ENCODE results near the gene NPLOC4. TPM values are rescaled to one million over a fixed set of nuclear protein-coding genes. Genes with fewer than 3 reads are reported as not detected.

Gene NPLOC4
- total and polyA plus RNA-seq, 11 donors, result 28.2 to 133 (median 99.2) TPM

- DNase-seq (peak in 1 of 5 donors; percentile 53), ATAC-seq (no peak)
- intact Hi-C loops (cut with DNase I), result no loop called here
- peaks cover 0 to 15% (median 0%) of the 10 kb centered on the region in 12 donors for H3K4me1 ChIP-seq
- WGBS, 4 donors, result 83 to 91% (median 86%) methylated on average over 16 to 21 of the region's 21 CpGs
- peaks cover 4 to 58% (median 13%) of the 10 kb centered on the region in 9 donors for H3K27me3 ChIP-seq
- H3K27ac ChIP-seq, result no peak overlapping the region
- no peaks in the 10 kb centered on the region for H3K36me3 ChIP-seq
- no peaks in the 10 kb centered on the region for H3K9me3 ChIP-seq
- H3K4me3 ChIP-seq, result no peak overlapping the region
- TF ChIP-seq CTCF (IDR thresholded peaks at IDR 0.05) (no peak), POLR2A (IDR thresholded peaks at IDR 0.05) (no peak)
These were observed 110.0 kb downstream of the NPLOC4 start for GRCh38 chr17:81526662-81527571.

GRCh38 chr17:81524865-81525159 is 112.1 kb downstream of the NPLOC4 start:
- intact Hi-C loops (cut with DNase I), result loop anchor here in 1 of 10 donors (5.0 kb wide), 1 partner anchor 77 kb away; no protein-coding TSS in a partner anchor
- 77 to 90% (median 84%) methylated on average over 7 to 8 of the region's 8 CpGs for WGBS, 4 donors
- no peak for TF ChIP-seq POLR2A (IDR thresholded peaks at IDR 0.05)
- no peak for TF ChIP-seq CTCF (IDR thresholded peaks at IDR 0.05)

GRCh38 chr17:81524039-81524864 is 112.7 kb downstream of the NPLOC4 start:
- H3K36me3 ChIP-seq, result no peaks in the 10 kb centered on the region
- H3K9me3 ChIP-seq, result no peaks in the 10 kb centered on the region
- intact Hi-C loops (cut with DNase I), result loop anchor here in 1 of 10 donors (5.0 kb wide), 1 partner anchor 78 kb away; no protein-coding TSS in a partner anchor

More at GRCh38 chr17:81524865-81525159, 112.1 kb downstream of the NPLOC4 start:
- DNase-seq (peak in 1 of 5 donors; percentile 24), ATAC-seq (no peak)
- peaks cover 0 to 19% (median 2%) of the 10 kb centered on the region in 12 donors for H3K4me1 ChIP-seq
- H3K9me3 ChIP-seq, result no peaks in the 10 kb centered on the region
- no peak overlapping the region for H3K27ac ChIP-seq
- peaks cover 4 to 57% (median 13%) of the 10 kb centered on the region in 9 donors for H3K27me3 ChIP-seq
- H3K36me3 ChIP-seq, result no peaks in the 10 kb centered on the region
- no peak overlapping the region for H3K4me3 ChIP-seq

More at GRCh38 chr17:81524039-81524864, 112.7 kb downstream of the NPLOC4 start:
- no peak for ATAC-seq
- H3K4me1 ChIP-seq, result peaks cover 2 to 24% (median 7%) of the 10 kb centered on the region in 12 donors
- 77 to 80% (median 78%) methylated on average over 8 to 18 of the region's 18 CpGs for WGBS, 4 donors
- TF ChIP-seq POLR2A (IDR thresholded peaks at IDR 0.05) (no peak), CTCF (IDR thresholded peaks at IDR 0.05) (no peak)
- H3K4me3 ChIP-seq, result no peak overlapping the region
- peaks cover 4 to 52% (median 13%) of the 10 kb centered on the region in 9 donors for H3K27me3 ChIP-seq
- peak in 2 of 5 donors; percentile 26 to 57 for DNase-seq
- no peak overlapping the region for H3K27ac ChIP-seq

All from heart left ventricle (tissue), 16 donors.